ENCODE measurements around the gene G3BP2. TPM values are rescaled to one million over a fixed set of nuclear protein-coding genes. Genes with fewer than 3 reads are reported as not detected.

Gene G3BP2
- total RNA-seq = 266 and 330 TPM in 2 replicates

DNA sequence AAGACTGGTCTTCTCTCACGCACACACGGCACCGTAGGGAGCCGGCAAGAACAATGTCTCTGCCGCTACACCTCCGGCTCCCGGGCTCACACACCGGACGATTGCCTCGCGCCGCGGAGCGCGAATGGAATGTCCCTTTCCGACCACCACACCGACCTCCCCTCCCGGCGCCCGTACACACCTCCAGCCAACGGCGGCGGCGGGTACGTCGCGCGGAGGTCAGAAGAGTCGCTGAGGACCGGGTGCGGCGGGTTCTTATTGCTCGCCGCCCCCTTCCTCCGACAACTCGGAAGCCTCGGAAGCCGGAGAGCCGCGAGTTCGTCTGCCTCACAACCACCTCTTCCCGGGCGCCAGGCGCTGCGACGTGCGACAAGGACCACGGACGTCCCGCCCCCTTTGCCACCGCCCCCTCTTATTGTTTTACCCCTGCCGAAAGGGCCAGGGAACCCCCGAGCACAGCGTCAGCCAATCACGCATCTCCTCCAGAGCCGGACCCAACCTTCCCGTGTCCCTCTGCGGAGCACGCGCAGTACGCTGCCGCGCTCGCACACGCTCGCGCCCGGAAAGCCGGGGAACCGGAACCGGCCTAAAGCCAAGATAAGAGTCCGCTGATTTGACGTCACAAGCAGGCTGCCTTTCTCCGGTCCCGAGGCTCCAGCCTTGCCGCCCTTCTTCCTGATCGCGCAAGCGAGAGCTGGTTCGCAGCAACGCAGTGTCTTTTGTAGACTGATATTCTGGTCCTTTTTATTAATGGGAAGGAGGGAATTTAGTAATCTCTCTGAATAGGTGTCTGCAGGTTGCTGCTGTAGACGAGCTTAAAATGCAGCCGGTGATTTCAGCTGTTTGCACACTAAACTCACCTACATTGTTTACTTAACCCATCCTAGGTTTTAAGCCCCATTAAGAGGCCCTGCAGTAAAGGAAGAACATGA lies at the start of gene G3BP2:
Gene G3BP2, minus strand, starts transcription at position 385 of the 932 bp plus-strand sequence. CDS start 11,386 bp downstream, outside the sequence.

DNA sequence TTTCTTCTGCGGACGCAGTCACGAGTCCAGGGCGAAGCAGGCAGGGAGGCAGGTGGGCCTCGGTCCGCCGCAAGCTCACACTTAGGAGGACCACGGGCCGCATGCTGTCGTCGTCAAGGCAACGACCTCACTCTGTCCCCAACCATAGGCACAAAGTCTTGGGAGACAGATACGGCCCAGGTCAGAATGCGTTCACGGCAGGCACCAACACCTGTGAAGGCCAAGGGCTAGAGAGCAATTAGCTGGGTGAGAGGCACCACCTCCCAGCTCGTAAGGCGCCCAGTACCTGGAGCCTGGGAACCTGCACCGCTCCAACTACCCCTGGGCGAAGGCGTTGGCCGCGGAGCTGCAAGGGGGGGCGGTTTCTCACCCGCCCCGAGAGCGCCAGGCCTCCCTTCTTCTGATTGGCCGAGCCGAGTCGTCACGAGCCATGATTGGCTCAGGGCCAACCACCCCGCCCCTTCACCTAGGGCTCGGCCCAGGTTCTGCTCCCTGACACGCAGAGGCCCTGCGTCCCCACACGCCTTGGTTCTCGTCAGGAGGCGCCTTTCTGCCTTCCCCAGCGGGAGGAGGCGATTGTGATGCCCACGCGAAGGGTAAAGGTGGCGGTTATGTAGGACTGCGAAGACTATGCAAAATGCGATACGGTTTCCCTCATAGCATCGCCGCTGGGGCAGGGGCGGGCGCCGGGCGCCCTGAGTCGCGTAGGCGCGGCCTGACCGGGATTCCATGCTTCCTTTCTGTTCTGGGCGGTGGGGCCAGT lies 42.9 kb downstream of the G3BP2 start, which contains the start of gene CDKL2:
Gene CDKL2, minus strand, starts transcription at position 355 of the 763 bp plus-strand sequence. CDS start 4,540 bp downstream, outside the sequence.

Other genes starting within 250 kb of the G3BP2 start
- gene RCHY1, start 159.0 kb downstream of the G3BP2 start, total RNA-seq = 54.9 and 79.0 TPM in 2 replicates
- gene THAP6, start 158.9 kb downstream of the G3BP2 start, total RNA-seq = 5.8 and 10.2 TPM in 2 replicates
- gene ODAPH, start 117.3 kb downstream of the G3BP2 start, total RNA-seq = under 0.01 TPM in 1 of 2 replicates, not detected in the other
- under 0.01 and 0.30 TPM in 2 replicates for gene CDKL2, start 42.9 kb downstream of the G3BP2 start, total RNA-seq
- gene USO1, start 51.2 kb upstream of the G3BP2 start, total RNA-seq = 86.7 and 95.0 TPM in 2 replicates
- not detected in 2 replicates for gene PPEF2, start 229.0 kb upstream of the G3BP2 start, total RNA-seq